ENCODE results near the gene GRIA1. TPM values are rescaled to one million over a fixed set of nuclear protein-coding genes. Genes with fewer than 3 reads are reported as not detected.

Gene GRIA1
- total RNA-seq, 3 donors from 2014 or later (not counting 1 experiment from before 2014, with no cell fraction given): not detected

DNA sequence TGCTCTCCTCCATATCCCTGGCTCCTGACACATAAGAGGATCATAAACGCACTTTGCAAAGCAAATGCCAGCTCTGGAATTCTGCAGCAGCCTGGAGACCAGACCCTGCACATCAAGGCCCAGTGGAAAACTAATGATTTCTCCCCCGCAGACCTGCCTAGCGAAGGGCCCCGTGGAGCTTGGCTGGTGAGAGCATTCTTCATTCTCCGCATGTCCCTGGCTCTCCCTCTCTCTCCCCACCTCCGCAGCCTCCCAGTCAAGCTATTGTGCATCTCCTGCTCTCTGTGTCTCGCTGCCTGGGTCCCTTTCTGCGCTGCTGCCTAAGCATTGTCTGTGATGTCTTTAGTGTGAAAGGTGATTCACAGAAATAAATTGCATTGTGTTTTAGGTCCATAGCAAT is 46.7 kb downstream of the GRIA1 start:
- peaks cover 0 to under 1% of the 10 kb centered on the region in 2 donors for H3K9me3 Mint-ChIP-seq
- Histone ChIP-seq H3K9me3 (ENCODE audit: control insufficient read depth, insufficient read depth, low read length) (no peaks in the 10 kb centered on the region), H3K4me1 (ENCODE audit: control insufficient read depth, insufficient read depth, low read length) (no peaks in the 10 kb centered on the region), H3K27me3 (ENCODE audit: control insufficient read depth, insufficient read depth, low read length) (no peaks in the 10 kb centered on the region), H3K4me3 (ENCODE audit: low read length) (no peak overlapping the region), H3K27ac (ENCODE audit: low read length) (no peak overlapping the region), H3K36me3 (ENCODE audit: control insufficient read depth, insufficient read depth, low read length) (no peaks in the 10 kb centered on the region)
- TF ChIP-seq, protein P1, sequence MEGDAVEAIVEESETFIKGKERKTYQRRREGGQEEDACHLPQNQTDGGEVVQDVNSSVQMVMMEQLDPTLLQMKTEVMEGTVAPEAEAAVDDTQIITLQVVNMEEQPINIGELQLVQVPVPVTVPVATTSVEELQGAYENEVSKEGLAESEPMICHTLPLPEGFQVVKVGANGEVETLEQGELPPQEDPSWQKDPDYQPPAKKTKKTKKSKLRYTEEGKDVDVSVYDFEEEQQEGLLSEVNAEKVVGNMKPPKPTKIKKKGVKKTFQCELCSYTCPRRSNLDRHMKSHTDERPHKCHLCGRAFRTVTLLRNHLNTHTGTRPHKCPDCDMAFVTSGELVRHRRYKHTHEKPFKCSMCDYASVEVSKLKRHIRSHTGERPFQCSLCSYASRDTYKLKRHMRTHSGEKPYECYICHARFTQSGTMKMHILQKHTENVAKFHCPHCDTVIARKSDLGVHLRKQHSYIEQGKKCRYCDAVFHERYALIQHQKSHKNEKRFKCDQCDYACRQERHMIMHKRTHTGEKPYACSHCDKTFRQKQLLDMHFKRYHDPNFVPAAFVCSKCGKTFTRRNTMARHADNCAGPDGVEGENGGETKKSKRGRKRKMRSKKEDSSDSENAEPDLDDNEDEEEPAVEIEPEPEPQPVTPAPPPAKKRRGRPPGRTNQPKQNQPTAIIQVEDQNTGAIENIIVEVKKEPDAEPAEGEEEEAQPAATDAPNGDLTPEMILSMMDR (IDR thresholded peaks at IDR 0.05): no peak
- no peak overlapping the region for H3K27ac Mint-ChIP-seq
- no peak overlapping the region for H3K4me3 Mint-ChIP-seq
- ATAC-seq (no peak), DNase-seq (no peak)
- 94% methylated on average over 8 of the region's 8 CpGs for WGBS (ENCODE audit: insufficient coverage)
- H3K36me3 Mint-ChIP-seq: no peaks in the 10 kb centered on the region
- intact Hi-C loops (cut with micrococcal nuclease): no loop called here
- H3K27me3 Mint-ChIP-seq (ENCODE audit: low read depth in 2 of 2): no peaks in the 10 kb centered on the region
- no peaks in the 10 kb centered on the region for H3K4me1 Mint-ChIP-seq

DNA sequence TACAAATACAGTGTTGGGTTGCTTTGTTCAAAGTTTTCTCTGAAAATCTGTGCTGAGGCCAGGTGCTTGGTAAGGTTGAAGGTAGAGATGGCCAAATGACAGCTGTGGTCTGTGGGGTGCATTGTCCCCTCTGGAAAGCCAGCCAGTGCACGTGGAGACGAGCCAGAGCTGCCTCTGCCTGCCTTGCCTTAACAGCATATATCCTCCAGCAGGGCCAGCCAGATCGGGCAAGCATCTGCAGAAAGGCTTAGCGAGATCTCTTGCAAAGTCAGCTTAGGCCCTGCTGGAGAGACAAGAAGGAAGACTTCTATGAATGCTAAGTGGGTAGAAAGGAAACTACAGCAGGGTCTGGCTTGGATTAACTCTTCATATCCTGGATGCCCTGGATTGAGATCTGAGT is 49.5 kb downstream of the GRIA1 start:
- Histone ChIP-seq H3K27me3 (ENCODE audit: control insufficient read depth, insufficient read depth, low read length) (no peaks in the 10 kb centered on the region), H3K4me3 (ENCODE audit: low read length) (no peak overlapping the region), H3K4me1 (ENCODE audit: control insufficient read depth, insufficient read depth, low read length) (no peaks in the 10 kb centered on the region), H3K9me3 (ENCODE audit: control insufficient read depth, insufficient read depth, low read length) (no peaks in the 10 kb centered on the region), H3K27ac (ENCODE audit: low read length) (no peak overlapping the region), H3K36me3 (ENCODE audit: control insufficient read depth, insufficient read depth, low read length) (no peaks in the 10 kb centered on the region)
- H3K4me1 Mint-ChIP-seq: no peaks in the 10 kb centered on the region
- DNase-seq (no peak), ATAC-seq (no peak)
- H3K9me3 Mint-ChIP-seq: peaks cover 0 to 3% of the 10 kb centered on the region in 2 donors
- intact Hi-C loops (cut with micrococcal nuclease): no loop called here
- 82% methylated on average over 4 of the region's 4 CpGs for WGBS (ENCODE audit: insufficient coverage)
- H3K36me3 Mint-ChIP-seq: no peaks in the 10 kb centered on the region
- H3K27me3 Mint-ChIP-seq (ENCODE audit: low read depth in 2 of 2): no peaks in the 10 kb centered on the region
- TF ChIP-seq, protein P1 (IDR thresholded peaks at IDR 0.05): no peak
- no peak overlapping the region for H3K27ac Mint-ChIP-seq
- H3K4me3 Mint-ChIP-seq: no peak overlapping the region

DNA sequence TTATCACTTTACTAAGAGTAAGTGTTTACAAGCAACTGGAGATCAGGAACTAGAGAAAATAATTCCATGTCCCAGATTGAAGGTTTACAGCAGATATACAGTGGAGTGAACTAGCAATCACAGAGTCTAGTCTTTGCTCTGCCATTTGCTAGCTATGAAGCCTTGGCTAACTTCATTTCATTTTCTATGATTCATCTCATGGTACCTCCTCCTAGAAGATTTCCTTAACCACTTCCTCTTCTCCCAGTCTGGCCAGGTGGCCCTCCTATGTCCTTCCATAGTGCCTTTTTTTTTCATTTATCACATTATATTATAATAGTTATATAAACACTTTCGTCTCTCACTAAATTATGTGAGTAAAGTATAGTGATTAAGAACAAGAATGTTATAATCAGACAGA is 52.1 kb downstream of the GRIA1 start:
- no peaks in the 10 kb centered on the region for H3K36me3 Mint-ChIP-seq
- WGBS (ENCODE audit: insufficient coverage): no CpG with 5 or more reads among the region's 1 CpG
- H3K27ac Mint-ChIP-seq: no peak overlapping the region
- TF ChIP-seq, protein P1 (IDR thresholded peaks at IDR 0.05): no peak
- H3K4me1 ChIP-seq (ENCODE audit: control insufficient read depth, insufficient read depth, low read length): no peaks in the 10 kb centered on the region
- H3K9me3 Mint-ChIP-seq: peaks cover 0 to 8% of the 10 kb centered on the region in 2 donors
- H3K27me3 Mint-ChIP-seq (ENCODE audit: low read depth in 2 of 2): no peaks in the 10 kb centered on the region
- no peaks in the 10 kb centered on the region for H3K4me1 Mint-ChIP-seq
- H3K27me3 ChIP-seq (ENCODE audit: control insufficient read depth, insufficient read depth, low read length): no peaks in the 10 kb centered on the region
- intact Hi-C loops (cut with micrococcal nuclease): no loop called here
- H3K36me3 ChIP-seq (ENCODE audit: control insufficient read depth, insufficient read depth, low read length): no peaks in the 10 kb centered on the region
- H3K4me3 ChIP-seq (ENCODE audit: low read length): no peak overlapping the region
- no peak for ATAC-seq
- H3K9me3 ChIP-seq (ENCODE audit: control insufficient read depth, insufficient read depth, low read length): no peaks in the 10 kb centered on the region
- H3K4me3 Mint-ChIP-seq: no peak overlapping the region
- no peak for DNase-seq
- H3K27ac ChIP-seq (ENCODE audit: low read length): no peak overlapping the region

DNA sequence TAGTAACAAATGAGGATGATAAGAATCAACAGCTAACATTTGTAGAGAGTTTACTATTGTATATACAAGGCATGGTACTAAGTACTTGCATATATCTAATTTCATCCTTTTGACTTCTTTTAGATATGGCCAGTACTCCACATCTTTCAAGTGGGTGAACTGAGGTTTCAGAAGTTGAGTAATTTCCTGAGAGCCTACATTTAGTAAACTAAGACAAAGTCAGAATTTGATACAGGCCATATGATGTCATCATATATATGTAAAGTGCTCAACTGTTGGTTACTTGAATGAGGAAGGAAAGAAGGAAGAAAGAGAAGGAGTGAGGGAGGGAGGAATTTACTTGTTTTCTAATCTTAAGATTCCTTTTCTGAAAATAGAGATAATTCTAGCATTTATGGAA is 52.8 kb downstream of the GRIA1 start:
- TF ChIP-seq, protein P1 (IDR thresholded peaks at IDR 0.05): no peak
- no peak overlapping the region for H3K4me3 Mint-ChIP-seq
- peaks cover 0 to 8% of the 10 kb centered on the region in 2 donors for H3K9me3 Mint-ChIP-seq
- no peak for DNase-seq
- H3K4me1 ChIP-seq (ENCODE audit: control insufficient read depth, insufficient read depth, low read length): no peaks in the 10 kb centered on the region
- H3K4me3 ChIP-seq (ENCODE audit: low read length): no peak overlapping the region
- no peak overlapping the region for H3K27ac Mint-ChIP-seq
- intact Hi-C loops (cut with micrococcal nuclease): no loop called here
- H3K9me3 ChIP-seq (ENCODE audit: control insufficient read depth, insufficient read depth, low read length): no peaks in the 10 kb centered on the region
- no peaks in the 10 kb centered on the region for H3K27me3 ChIP-seq (ENCODE audit: control insufficient read depth, insufficient read depth, low read length)
- H3K36me3 Mint-ChIP-seq: no peaks in the 10 kb centered on the region
- H3K36me3 ChIP-seq (ENCODE audit: control insufficient read depth, insufficient read depth, low read length): no peaks in the 10 kb centered on the region
- H3K27me3 Mint-ChIP-seq (ENCODE audit: low read depth in 2 of 2): no peaks in the 10 kb centered on the region
- no peak overlapping the region for H3K27ac ChIP-seq (ENCODE audit: low read length)
- no peak for ATAC-seq
- H3K4me1 Mint-ChIP-seq: no peaks in the 10 kb centered on the region
